H7 (cell line): ENCODE data around the gene ADRA2B. TPM values are rescaled to one million over a fixed set of nuclear protein-coding genes. Genes with fewer than 3 reads are reported as not detected.
"Not testable (repeated sequence)": the region's sequence is repeated elsewhere in the genome, so short reads cannot be mapped to it uniquely, and the experiment has no call there.

Source experiments
- DNase-seq: peaks from one replicate; pipeline ENCODE4 v3.0.0; 2012
- H3K27me3 ChIP-seq: 2 replicates; pipeline ENCODE4 v1.6.0; 2011; ENCODE audit warnings: mild to moderate bottlenecking, low read length; ENCODE audit not compliant: control insufficient read depth, insufficient read depth
- H3K36me3 ChIP-seq: replicated peaks from 2 replicates; pipeline ENCODE4 v1.5.1; 2011; ENCODE audit warnings: low read length; ENCODE audit not compliant: control insufficient read depth, insufficient read depth
- H3K4me3 ChIP-seq: 2 replicates; pipeline ENCODE4 v1.5.1; 2011; ENCODE audit warnings: low read depth, mild to moderate bottlenecking, control low read depth, low read length, moderate library complexity; ENCODE audit not compliant: insufficient read depth
- total RNA-seq: library from RNA; depleted of rRNA; stranded (reverse); fragments of >200 nt; shearing (Covaris generic); gene quantifications from 2 replicates; pipeline ENCODE4 v1.2.3, GENCODE V29; 2014; rRNA removed

The ADRA2B gene
- 1.6 and 1.9 TPM in 2 replicates for total RNA-seq

GRCh38 chr2:96116424-96116878 lies at the start of gene ADRA2B:
ADRA2B (minus strand) TSS chr2:96116571; CDS start chr2:96116149, 422 bp downstream.
- Histone ChIP-seq H3K36me3 (no peaks in the 10 kb centered on the region), H3K27me3 (peaks cover 31% of the 10 kb centered on the region), H3K4me3 (peak within 1 kb of the TSS; percentile 61)
- DNase-seq = peak; percentile 99

- Histone ChIP-seq H3K27me3 (no peaks in the 10 kb centered on the region), H3K4me3 (no peak overlapping the region), H3K36me3 (no peaks in the 10 kb centered on the region)
- peak; percentile 88 for DNase-seq
Measured at GRCh38 chr2:96164459-96165184, 48.3 kb upstream of the ADRA2B start.

- no peak overlapping the region for H3K4me3 ChIP-seq
- DNase-seq = peak; percentile 47
- no peaks in the 10 kb centered on the region for H3K36me3 ChIP-seq
- no peaks in the 10 kb centered on the region for H3K27me3 ChIP-seq
Measured at GRCh38 chr2:96163768-96164429, 47.5 kb upstream of the ADRA2B start.

GRCh38 chr2:96163415-96163767 lies 47.0 kb upstream of the ADRA2B start:
- Histone ChIP-seq H3K4me3 (no peak overlapping the region), H3K36me3 (no peaks in the 10 kb centered on the region), H3K27me3 (no peaks in the 10 kb centered on the region; the same call in 1 of the 2 replicates)
- DNase-seq = no peak

- Histone ChIP-seq H3K36me3 (no peaks in the 10 kb centered on the region), H3K27me3 (no peaks in the 10 kb centered on the region; the same call in 1 of the 2 replicates), H3K4me3 (no peak overlapping the region)
- DNase-seq = no peak
Measured at GRCh38 chr2:96161898-96162297, 45.5 kb upstream of the ADRA2B start.

- H3K36me3 ChIP-seq, H3K27me3 ChIP-seq, DNase-seq, H3K4me3 ChIP-seq: not testable (repeated sequence)
Measured at GRCh38 chr2:96160366-96160765, 44.0 kb upstream of the ADRA2B start.

GRCh38 chr2:96159084-96159830 lies 42.9 kb upstream of the ADRA2B start:
- peak; percentile 44 for DNase-seq
- Histone ChIP-seq H3K27me3 (no peaks in the 10 kb centered on the region; the same call in 1 of the 2 replicates), H3K4me3 (no peak overlapping the region), H3K36me3 (no peaks in the 10 kb centered on the region)

- no peak overlapping the region for H3K4me3 ChIP-seq
- H3K27me3 ChIP-seq = no peaks in the 10 kb centered on the region; the same call in 1 of the 2 replicates
- H3K36me3 ChIP-seq = no peaks in the 10 kb centered on the region
- peak; percentile 51 for DNase-seq
Measured at GRCh38 chr2:96158554-96158940, 42.2 kb upstream of the ADRA2B start.

GRCh38 chr2:96157649-96158553 lies 41.5 kb upstream of the ADRA2B start:
- no peak overlapping the region for H3K4me3 ChIP-seq
- no peaks in the 10 kb centered on the region for H3K36me3 ChIP-seq
- H3K27me3 ChIP-seq = no peaks in the 10 kb centered on the region; the same call in 1 of the 2 replicates
- peak; percentile 62 for DNase-seq

- peak; percentile 34 for DNase-seq
- H3K36me3 ChIP-seq = no peaks in the 10 kb centered on the region
- no peaks in the 10 kb centered on the region; the same call in 1 of the 2 replicates for H3K27me3 ChIP-seq
- no peak overlapping the region for H3K4me3 ChIP-seq
Measured at GRCh38 chr2:96156926-96157648, 40.7 kb upstream of the ADRA2B start.

- peak; percentile 22 for DNase-seq
- Histone ChIP-seq H3K27me3 (no peaks in the 10 kb centered on the region; the same call in 1 of the 2 replicates), H3K36me3 (no peaks in the 10 kb centered on the region), H3K4me3 (no peak overlapping the region)
Measured at GRCh38 chr2:96156011-96156820, 39.8 kb upstream of the ADRA2B start.

- DNase-seq = peak; percentile 49
Measured at GRCh38 chr2:96154506-96155380, 38.4 kb upstream of the ADRA2B start.

More at GRCh38 chr2:96154506-96155380, 38.4 kb upstream of the ADRA2B start:
- H3K36me3 ChIP-seq = no peaks in the 10 kb centered on the region
- no peak overlapping the region for H3K4me3 ChIP-seq
- H3K27me3 ChIP-seq = no peaks in the 10 kb centered on the region; the same call in 1 of the 2 replicates
